ENCODE data around the gene PPM1D. TPM values are rescaled to one million over a fixed set of nuclear protein-coding genes. Genes with fewer than 3 reads are reported as not detected.

Gene PPM1D
- total RNA-seq, 1 experiment from 2014 or later: 19.0 TPM

DNA sequence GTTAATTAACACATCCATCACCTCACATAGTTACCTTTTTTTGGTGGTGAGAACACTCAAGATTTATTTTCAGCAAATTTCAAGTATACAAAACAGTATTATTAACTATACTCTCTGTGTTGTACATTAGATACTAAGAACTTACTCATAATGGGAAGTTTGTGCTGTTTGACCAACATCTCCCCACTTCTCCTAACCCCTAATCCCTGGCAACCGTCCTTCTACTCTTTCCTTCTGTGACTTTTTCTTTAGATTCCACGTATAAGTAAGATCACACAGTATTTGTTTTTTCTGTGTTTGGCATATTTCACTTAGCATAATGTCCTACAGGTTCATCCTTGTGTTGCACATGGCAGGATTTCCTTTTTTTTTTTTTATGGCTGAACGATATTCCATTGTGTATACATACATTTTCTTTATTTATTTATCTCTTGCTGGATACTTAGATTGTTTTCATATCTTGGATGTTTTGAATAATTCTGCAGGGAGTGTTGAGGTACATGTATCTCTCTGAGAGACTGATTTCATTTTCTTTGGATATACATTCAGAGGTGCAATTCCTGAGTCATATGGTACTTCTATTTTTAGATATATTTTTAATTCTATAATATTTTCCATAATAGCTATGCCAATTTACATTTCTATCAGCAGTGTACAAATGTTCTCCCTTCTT, 19.0 kb downstream of the PPM1D start:
- Histone ChIP-seq H3K79me1 (ENCODE audit: insufficient read depth, low read depth, low read length, poor library complexity, severe bottlenecking) (peaks cover 7% of the 10 kb centered on the region), H3K79me2 (ENCODE audit: insufficient read depth, low read length) (peaks cover 7% of the 10 kb centered on the region; the same call in 1 of the 2 replicates), H3K23me2 (ENCODE audit: insufficient read length, low read depth, low read length, poor library complexity, severe bottlenecking) (no peaks in the 10 kb centered on the region), H2BK5ac (ENCODE audit: insufficient read length, low read length) (no peak overlapping the region), H3K4me1 (ENCODE audit: insufficient read depth, low read length) (no peaks in the 10 kb centered on the region), H3K4ac (ENCODE audit: low read depth, low read length) (no peak overlapping the region), H2BK15ac (ENCODE audit: low read depth, low read length) (no peak overlapping the region), H2BK20ac (ENCODE audit: low read depth, low read length, poor library complexity, severe bottlenecking) (no peak overlapping the region), H3K14ac (ENCODE audit: insufficient read depth, low read length) (no peak overlapping the region), H3K27me3 (ENCODE audit: insufficient read depth, low read length) (no peaks in the 10 kb centered on the region), H4K91ac (ENCODE audit: insufficient read length, low read depth, low read length) (no peak overlapping the region), H3K18ac (ENCODE audit: insufficient read length, low read depth, low read length) (no peak overlapping the region), H3K4me2 (ENCODE audit: insufficient read depth, insufficient read length, low read length) (no peak overlapping the region), H4K20me1 (ENCODE audit: control insufficient read depth, insufficient read depth, insufficient read length) (no peaks in the 10 kb centered on the region), H3K27ac (ENCODE audit: insufficient read length, low read depth, low read length) (no peak overlapping the region), H2AFZ (ENCODE audit: low read length) (no peak overlapping the region), H3K9me3 (ENCODE audit: control insufficient read depth, low read depth, low read length) (no peaks in the 10 kb centered on the region), H2BK120ac (ENCODE audit: low read depth, low read length, poor library complexity, severe bottlenecking) (no peak overlapping the region), H3T11ph (ENCODE audit: low read length) (no peak overlapping the region), H4K5ac (ENCODE audit: insufficient read length, low read depth, low read length) (no peak overlapping the region), H3K56ac (ENCODE audit: insufficient read length, low read depth, low read length) (no peak overlapping the region), H4K8ac (replicated peaks; ENCODE audit: insufficient read length, low read depth, low read length) (no peak overlapping the region), H3K23ac (ENCODE audit: insufficient read length, low read depth, low read length) (no peak overlapping the region), H2BK12ac (ENCODE audit: insufficient read length, low read depth, low read length) (no peak overlapping the region), H3K9ac (ENCODE audit: extremely low read depth, insufficient read length, low read length) (no peak overlapping the region), H2AK5ac (ENCODE audit: insufficient read length, low read length) (no peak overlapping the region)
- WGBS (ENCODE audit: extremely low coverage, insufficient read length, low lambda C conversion rate): no CpG with 5 or more reads among the region's 3 CpGs
- Mint-ChIP-seq H3K4me1 (no peaks in the 10 kb centered on the region), H3K36me3 (ENCODE audit: insufficient read depth in 1 of 3, low read depth in 3 of 3) (peaks cover 6 to 9% (median 8%) of the 10 kb centered on the region in 3 experiments), H3K27ac (no peak overlapping the region), H3K27me3 (ENCODE audit: low read depth) (no peaks in the 10 kb centered on the region), H3K4me3 (no peak overlapping the region), H3K9me3 (peaks cover 0 to 4% of the 10 kb centered on the region in 2 experiments; a peak in 3 of 5 replicates)
- DNase-seq: no peak
- TF ChIP-seq, protein P1, sequence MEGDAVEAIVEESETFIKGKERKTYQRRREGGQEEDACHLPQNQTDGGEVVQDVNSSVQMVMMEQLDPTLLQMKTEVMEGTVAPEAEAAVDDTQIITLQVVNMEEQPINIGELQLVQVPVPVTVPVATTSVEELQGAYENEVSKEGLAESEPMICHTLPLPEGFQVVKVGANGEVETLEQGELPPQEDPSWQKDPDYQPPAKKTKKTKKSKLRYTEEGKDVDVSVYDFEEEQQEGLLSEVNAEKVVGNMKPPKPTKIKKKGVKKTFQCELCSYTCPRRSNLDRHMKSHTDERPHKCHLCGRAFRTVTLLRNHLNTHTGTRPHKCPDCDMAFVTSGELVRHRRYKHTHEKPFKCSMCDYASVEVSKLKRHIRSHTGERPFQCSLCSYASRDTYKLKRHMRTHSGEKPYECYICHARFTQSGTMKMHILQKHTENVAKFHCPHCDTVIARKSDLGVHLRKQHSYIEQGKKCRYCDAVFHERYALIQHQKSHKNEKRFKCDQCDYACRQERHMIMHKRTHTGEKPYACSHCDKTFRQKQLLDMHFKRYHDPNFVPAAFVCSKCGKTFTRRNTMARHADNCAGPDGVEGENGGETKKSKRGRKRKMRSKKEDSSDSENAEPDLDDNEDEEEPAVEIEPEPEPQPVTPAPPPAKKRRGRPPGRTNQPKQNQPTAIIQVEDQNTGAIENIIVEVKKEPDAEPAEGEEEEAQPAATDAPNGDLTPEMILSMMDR (conservative IDR thresholded peaks at IDR 0.05): no peak
